A549 (cell line): ENCODE data around the gene HGFAC. TPM values are rescaled to one million over a fixed set of nuclear protein-coding genes. Genes with fewer than 3 reads are reported as not detected.
A peak's percentile ranks its signal among the peaks of the same experiment; 100 is the strongest.

ENCODE experiments used
- ATAC-seq, 2 experiments: fragments of 200-7000 bp in 1 of 2; fragments of >200 bp in 1 of 2; cut with Nextera tagmentation in 1 of 2; cut with Tn5 transposase in 1 of 2; 3 replicates each; pipeline versions ENCODE4 v1.8.0 to v1.9.1; 2018 to 2020; ENCODE audit warnings: mild to moderate bottlenecking in 1 of 2, moderate library complexity in 1 of 2
- CTCF ChIA-PET: fragments of 300-600 bp; sonication (Branson Sonifier 250); formaldehyde crosslinking; extraction: SDS; loops from one replicate; lab custom pipeline; 2021; ENCODE audit warnings: antibody characterized with exemption, inconsistent platforms; lab: Yijun Ruan, JAX
- POLR2A ChIA-PET: fragments of 350-600 bp; formaldehyde crosslinking; extraction: SDS; loops from one replicate; lab custom pipeline; 2021; ENCODE audit warnings: antibody characterized with exemption, inconsistent platforms; lab: Yijun Ruan, JAX
- DNase-seq, 2 experiments: peaks; one replicate each; pipeline versions ENCODE4 v3.0.0 to v3.0.0-alpha.2; 2011 to 2016; ENCODE audit warnings: low read depth in 1 of 2, low spot score in 1 of 2
- FAIRE-seq: peaks from 2 replicates; lab custom pipeline; 2011; peaks lifted over from hg19 to GRCh38; lab: Jason Lieb, UNC
- H3K27ac ChIP-seq, 2 experiments: fragments of >200 bp; sonication (Bioruptor Twin); formaldehyde crosslinking; 3 replicates each; pipeline ENCODE4 v1.5.1; 2016 to 2017
- H3K4me1 ChIP-seq: fragments of >200 bp; sonication (Bioruptor Twin); formaldehyde crosslinking; 3 replicates; pipeline ENCODE4 v1.6.1; 2016
- H3K4me2 ChIP-seq: fragments of >200 bp; sonication (Bioruptor Twin); formaldehyde crosslinking; 3 replicates; pipeline ENCODE4 v1.6.1; 2016
- H3K4me3 ChIP-seq: fragments of >200 bp; sonication (Bioruptor Twin); formaldehyde crosslinking; 3 replicates; pipeline ENCODE4 v1.5.1; 2016
- H3K9me3 ChIP-seq: fragments of >200 bp; sonication (Bioruptor Twin); formaldehyde crosslinking; 3 replicates; pipeline ENCODE4 v1.6.1; 2016
- ATOH8 ChIP-seq: fragments of 250-450 bp; sonication (Bioruptor Pico); IDR thresholded peaks from 2 replicates; pipeline ENCODE4 v1.5.0; 2020; ENCODE audit warnings: low read depth, mild to moderate bottlenecking, moderate library complexity
- BCL3 ChIP-seq: fragments of >200 bp; sonication (Bioruptor Twin); formaldehyde crosslinking; IDR thresholded peaks from 3 replicates; pipeline ENCODE4 v1.6.1; 2016
- CBX2 ChIP-seq: fragments of 200-600 bp; sonication (generic); IDR thresholded peaks from 2 replicates; pipeline ENCODE4 v1.6.1; 2016; ENCODE audit warnings: low read depth, mild to moderate bottlenecking, borderline replicate concordance
- CHD2 ChIP-seq: fragments of 150-350 bp; IDR thresholded peaks from 2 replicates; pipeline ENCODE4 v1.6.1; 2014; ENCODE audit warnings: low read length; ENCODE audit not compliant: partially characterized antibody
- CTCF ChIP-seq: fragments of >200 bp; sonication (Bioruptor Twin); formaldehyde crosslinking; IDR thresholded peaks from 3 replicates; pipeline ENCODE4 v1.5.1; 2016
- E2F6 ChIP-seq: IDR thresholded peaks from 2 replicates; pipeline ENCODE4 v1.6.1; 2012; ENCODE audit warnings: low read depth, borderline replicate concordance
- ELK1 ChIP-seq: fragments of 150-350 bp; IDR thresholded peaks from 2 replicates; pipeline ENCODE4 v1.6.1; 2014; ENCODE audit warnings: low read depth, mild to moderate bottlenecking, low read length
- FOSL2 ChIP-seq, 2 experiments: fragments of 450-650 bp in 1 of 2; fragments of >200 bp in 1 of 2; sonication (Bioruptor Twin) in 1 of 2; formaldehyde crosslinking; IDR thresholded peaks; 2 replicates each; pipeline versions ENCODE4 v1.5.0 to v1.6.1; 2016 to 2020; ENCODE audit warnings: mild to moderate bottlenecking in 1 of 2, moderate library complexity in 1 of 2
- FOXS1 ChIP-seq: fragments of 250-450 bp; sonication (Bioruptor Pico); IDR thresholded peaks from 2 replicates; pipeline ENCODE4 v1.5.0; 2020; ENCODE audit warnings: mild to moderate bottlenecking, moderate library complexity
- HOXB13 ChIP-seq: fragments of 250-450 bp; sonication (Bioruptor Pico); IDR thresholded peaks from 2 replicates; pipeline ENCODE4 v1.5.0; 2020; ENCODE audit warnings: low read depth, mild to moderate bottlenecking, moderate library complexity
- JUN ChIP-seq, 2 experiments: fragments of >200 bp; sonication (Bioruptor Twin); formaldehyde crosslinking; IDR thresholded peaks; 2 replicates in 1 of 2; 3 replicates in 1 of 2; pipeline ENCODE4 v1.6.1; 2016 to 2017
- KDM5A ChIP-seq: fragments of 200-600 bp; sonication (generic); IDR thresholded peaks from 2 replicates; pipeline ENCODE4 v1.6.1; 2016; ENCODE audit warnings: antibody characterized with exemption, mild to moderate bottlenecking
- NPAS2 ChIP-seq: fragments of 250-450 bp; sonication (Bioruptor Pico); IDR thresholded peaks from 2 replicates; pipeline ENCODE4 v1.8.0; 2022; ENCODE audit warnings: mild to moderate bottlenecking, moderate library complexity, borderline replicate concordance
- PHF8 ChIP-seq: fragments of 200-600 bp; sonication (generic); IDR thresholded peaks from 2 replicates; pipeline ENCODE4 v1.6.1; 2016; ENCODE audit warnings: low read depth, mild to moderate bottlenecking, antibody characterized with exemption, moderate library complexity, borderline replicate concordance
- RAD21 ChIP-seq, 2 experiments: fragments of >200 bp in 1 of 2; sonication (Bioruptor Twin) in 1 of 2; formaldehyde crosslinking in 1 of 2; IDR thresholded peaks in 1 of 2; conservative IDR thresholded peaks in 1 of 2; 2 replicates in 1 of 2; 3 replicates in 1 of 2; pipeline ENCODE4 v1.6.1; 2012 to 2018; ENCODE audit warnings: inconsistent platforms in 1 of 2
- RFX5 ChIP-seq: fragments of 450-650 bp; IDR thresholded peaks from 2 replicates; pipeline ENCODE4 v1.7.1; 2014; ENCODE audit warnings: antibody characterized with exemption, mild to moderate bottlenecking, moderate library complexity
- SMC3 ChIP-seq: fragments of >200 bp; sonication (Bioruptor Twin); formaldehyde crosslinking; IDR thresholded peaks from 3 replicates; pipeline ENCODE4 v1.6.1; 2018; ENCODE audit warnings: inconsistent platforms
- TP53 ChIP-seq: fragments of 250-450 bp; sonication (Bioruptor Pico); IDR thresholded peaks from 2 replicates; pipeline ENCODE4 v1.5.0; 2021; ENCODE audit warnings: mild to moderate bottlenecking, moderate library complexity
- USF2 ChIP-seq: fragments of 450-650 bp; IDR thresholded peaks from 2 replicates; pipeline ENCODE4 v1.6.1; 2014; ENCODE audit warnings: antibody characterized with exemption
- ZNF302 ChIP-seq: fragments of 250-450 bp; sonication (Bioruptor Pico); IDR thresholded peaks from 2 replicates; pipeline ENCODE4 v1.9.0; 2021; ENCODE audit warnings: inconsistent platforms, mild to moderate bottlenecking, moderate library complexity
- ZSCAN20 ChIP-seq: fragments of 250-450 bp; sonication (Bioruptor Pico); IDR thresholded peaks from 2 replicates; pipeline ENCODE4 v1.8.0; 2022; ENCODE audit warnings: mild to moderate bottlenecking, moderate library complexity
- WGBS: methylation state at CpG from one replicate; pipeline ENCODE4 v1.1.6; 2017; ENCODE audit errors: missing lambda C conversion rate; 5-methylcytosine and 5-hydroxymethylcytosine counted together
- polyA plus RNA-seq, 4 experiments: library from polyadenylated mRNA; depleted of rRNA in 3 of 4; stranded (reverse); fragments of >200 nt; fragmentation: RNase III in 1 of 4; extraction: RNeasy Plus Mini Kit Qiagen cat#74134 plus additional on column Dnase treatment in 1 of 4; gene quantifications; 2 replicates in 3 of 4; 3 replicates in 1 of 4; pipeline ENCODE4 v1.2.3, GENCODE V29; 2011 to 2017

Gene HGFAC
- polyA plus RNA-seq, 2 of the 4 experiments (the other 2 are of a cell fraction), result 0.25 TPM; not detected in 1

- no peak overlapping the region for H3K4me2 ChIP-seq
- H3K27ac ChIP-seq, result no peak overlapping the region
- H3K4me3 ChIP-seq, result no peak overlapping the region
- CTCF ChIA-PET, result no interaction called here
- no peaks in the 10 kb centered on the region for H3K4me1 ChIP-seq
- ATAC-seq (no peak), FAIRE-seq (no peak), DNase-seq (no peak)
- POLR2A ChIA-PET, result no interaction called here
- no peaks in the 10 kb centered on the region for H3K9me3 ChIP-seq
- WGBS, result 95% methylated on average over 4 of the region's 6 CpGs
- TF ChIP-seq USF2 (no peak), HOXB13 (CRISPR knock-in tag) (no peak), BCL3 (no peak), RFX5 (no peak), CBX2 (no peak), PHF8 (no peak), RAD21 (conservative IDR thresholded peaks at IDR 0.05 in 1 of 2, IDR thresholded peaks at IDR 0.05 in 1 of 2) (no peak), JUN (IDR thresholded peaks at IDR 0.05) (no peak)
- TF ChIP-seq, all 56 proteins: peak for 0
Observed at GRCh38 chr4:3497095-3497494, 55.3 kb downstream of the HGFAC start.

GRCh38 chr4:3497523-3498389 is 56.0 kb downstream of the HGFAC start:
- no peaks in the 10 kb centered on the region for H3K4me1 ChIP-seq
- no peak for TF ChIP-seq SMC3
- TF ChIP-seq USF2, result no peak
- no peak for TF ChIP-seq FOXS1
- no peak for TF ChIP-seq ATOH8 (CRISPR knock-in tag)
- no peak for TF ChIP-seq FOSL2 (IDR thresholded peaks at IDR 0.05)
- no peak for TF ChIP-seq FOSL2 (CRISPR knock-in tag; IDR thresholded peaks at IDR 0.05)
- TF ChIP-seq KDM5A, result no peak
- no peak for TF ChIP-seq ZSCAN20 (CRISPR knock-in tag)
- TF ChIP-seq E2F6, result no peak
- TF ChIP-seq ZNF302 (CRISPR knock-in tag), result no peak
- no peak for TF ChIP-seq CTCF
- no peak for TF ChIP-seq CHD2
- TF ChIP-seq JUN (IDR thresholded peaks at IDR 0.05), result no peak
- TF ChIP-seq BCL3, result no peak
- no peak for TF ChIP-seq ELK1
- no peak for TF ChIP-seq TP53 (CRISPR knock-in tag)
- TF ChIP-seq NPAS2, result no peak
- DNase-seq, result no peak
- FAIRE-seq, result no peak
- ATAC-seq, result peak in 1 of 2 experiments; percentile 11; a peak in 2 of 6 replicates
- H3K9me3 ChIP-seq, result no peaks in the 10 kb centered on the region
- no peak overlapping the region for H3K4me3 ChIP-seq
- POLR2A ChIA-PET, result no interaction called here
- H3K27ac ChIP-seq, result no peak overlapping the region
- 84% methylated on average over 16 of the region's 24 CpGs for WGBS
- CTCF ChIA-PET, result no interaction called here
- no peak overlapping the region for H3K4me2 ChIP-seq
